Lung (tissue), 12 donors: Measurements from ENCODE around the gene NRDC. TPM values are rescaled to one million over a fixed set of nuclear protein-coding genes. Genes with fewer than 3 reads are reported as not detected.

Experiments
- ATAC-seq: fragments of 200-7000 bp; cut with Tn5 transposase; one replicate; pipeline ENCODE4 v1.9.1; 2020; ENCODE audit warnings: moderate number of reproducible peaks; ENCODE audit not compliant: insufficient read depth, low FRiP score
- DNase-seq, 3 donors: peaks; one replicate each; pipeline ENCODE4 v3.0.0-alpha.2; 2013 to 2017
- H3K27ac ChIP-seq, 2 donors: one replicate each; pipeline ENCODE4 v1.5.1; 2013; ENCODE audit warnings: mild to moderate bottlenecking in 2 of 2, moderate library complexity in 2 of 2, control low read depth in 1 of 2, inconsistent platforms in 1 of 2, low read depth in 1 of 2, low read length in 1 of 2
- H3K27me3 ChIP-seq, 3 donors: one replicate each; pipeline ENCODE4 v1.5.1; 2013; ENCODE audit warnings: low read length in 2 of 3; ENCODE audit not compliant: control insufficient read depth in 3 of 3, insufficient read depth in 3 of 3
- H3K36me3 ChIP-seq, 4 donors: one replicate each; pipeline ENCODE4 v1.5.1; 2013; ENCODE audit warnings: low read length in 4 of 4, mild to moderate bottlenecking in 1 of 4, moderate library complexity in 1 of 4; ENCODE audit not compliant: control insufficient read depth in 4 of 4, insufficient read depth in 4 of 4
- H3K4me1 ChIP-seq, 5 donors: one replicate each; pipeline ENCODE4 v1.5.1; 2013; ENCODE audit warnings: low read length in 5 of 5, mild to moderate bottlenecking in 2 of 5, moderate library complexity in 1 of 5; ENCODE audit not compliant: control insufficient read depth in 5 of 5, insufficient read depth in 5 of 5
- H3K4me3 ChIP-seq: one replicate; pipeline ENCODE4 v1.5.1; 2013; ENCODE audit warnings: mild to moderate bottlenecking, control low read depth, moderate library complexity
- H3K9ac ChIP-seq, 2 donors: one replicate each; pipeline ENCODE4 v1.5.1; 2013; ENCODE audit warnings: low read length in 2 of 2, control low read depth in 1 of 2; ENCODE audit not compliant: insufficient read depth in 1 of 2
- H3K9me3 ChIP-seq, 4 donors: one replicate each; pipeline ENCODE4 v1.5.1; 2013; ENCODE audit warnings: low read length in 3 of 4, mild to moderate bottlenecking in 1 of 4, moderate library complexity in 1 of 4; ENCODE audit not compliant: control insufficient read depth in 4 of 4, insufficient read depth in 3 of 4
- WGBS, 2 donors: extraction: QIAGEN DNeasy Blood & Tissue Kit; methylation state at CpG; one replicate each; pipeline ENCODE4 v1.1.7; 2013; 5-methylcytosine and 5-hydroxymethylcytosine counted together
- polyA plus RNA-seq, 2 donors: library from polyadenylated mRNA; stranded (reverse); fragments of 200-250 nt; gene quantifications; one replicate each; pipeline ENCODE4 v1.2.1, GENCODE V29; 2013
- total RNA-seq, 2 donors: library from RNA; depleted of rRNA in 1 of 2; stranded (reverse); fragments of >200 nt in 1 of 2; gene quantifications; one replicate each; pipeline ENCODE4 v1.2.1, GENCODE V29; 2014 to 2021
- TF ChIP-seq, protein P1 (sequence below): IDR thresholded peaks from 2 replicates; pipeline ENCODE4 v1.5.1; 2012; ENCODE audit warnings: mild to moderate bottlenecking; ENCODE audit errors: control extremely low read depth, extremely low read depth
- donor health status: control.
- donor health status: control.
- donor health status: Bipolar disorder and iron deficiency.
- donor health status: healthy.
- donor health status: DM: yes; HTN: yes; CAD: no.

Gene NRDC
- total and polyA plus RNA-seq, 4 donors = 96.2 to 128 (median 105) TPM

DNA sequence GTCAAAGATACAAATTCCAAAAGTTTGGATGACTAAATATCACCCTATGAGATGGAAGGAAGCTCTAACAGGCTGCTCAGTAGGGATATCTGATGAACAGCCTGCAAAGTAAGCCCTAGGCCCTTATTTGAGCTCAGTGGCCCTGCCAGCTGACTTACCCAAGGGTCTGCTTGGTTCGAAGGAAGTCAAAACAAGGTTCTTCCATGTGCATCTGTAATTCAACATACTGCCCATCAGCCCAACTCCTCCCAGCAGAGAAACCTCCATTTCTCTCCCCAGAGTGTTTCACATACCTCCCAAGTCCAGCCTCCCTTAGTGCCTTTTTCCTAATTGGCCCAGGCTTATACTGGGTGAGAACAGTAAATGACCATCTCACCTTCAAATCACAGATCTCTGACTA lies 86.6 kb downstream of the NRDC start:
- Histone ChIP-seq H3K4me1 (no peaks in the 10 kb centered on the region), H3K27ac (no peak overlapping the region), H3K9ac (no peak overlapping the region), H3K9me3 (peaks cover 0 to 3% (median 0%) of the 10 kb centered on the region in 4 donors), H3K4me3 (no peak overlapping the region), H3K27me3 (no peaks in the 10 kb centered on the region), H3K36me3 (peaks cover 30 to 59% (median 42%) of the 10 kb centered on the region in 4 donors)
- DNase-seq (no peak), ATAC-seq (no peak)
- TF ChIP-seq, protein P1, sequence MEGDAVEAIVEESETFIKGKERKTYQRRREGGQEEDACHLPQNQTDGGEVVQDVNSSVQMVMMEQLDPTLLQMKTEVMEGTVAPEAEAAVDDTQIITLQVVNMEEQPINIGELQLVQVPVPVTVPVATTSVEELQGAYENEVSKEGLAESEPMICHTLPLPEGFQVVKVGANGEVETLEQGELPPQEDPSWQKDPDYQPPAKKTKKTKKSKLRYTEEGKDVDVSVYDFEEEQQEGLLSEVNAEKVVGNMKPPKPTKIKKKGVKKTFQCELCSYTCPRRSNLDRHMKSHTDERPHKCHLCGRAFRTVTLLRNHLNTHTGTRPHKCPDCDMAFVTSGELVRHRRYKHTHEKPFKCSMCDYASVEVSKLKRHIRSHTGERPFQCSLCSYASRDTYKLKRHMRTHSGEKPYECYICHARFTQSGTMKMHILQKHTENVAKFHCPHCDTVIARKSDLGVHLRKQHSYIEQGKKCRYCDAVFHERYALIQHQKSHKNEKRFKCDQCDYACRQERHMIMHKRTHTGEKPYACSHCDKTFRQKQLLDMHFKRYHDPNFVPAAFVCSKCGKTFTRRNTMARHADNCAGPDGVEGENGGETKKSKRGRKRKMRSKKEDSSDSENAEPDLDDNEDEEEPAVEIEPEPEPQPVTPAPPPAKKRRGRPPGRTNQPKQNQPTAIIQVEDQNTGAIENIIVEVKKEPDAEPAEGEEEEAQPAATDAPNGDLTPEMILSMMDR = no peak
- 95 to 96% methylated on average over 1 of the region's 1 CpG for WGBS, 2 donors

DNA sequence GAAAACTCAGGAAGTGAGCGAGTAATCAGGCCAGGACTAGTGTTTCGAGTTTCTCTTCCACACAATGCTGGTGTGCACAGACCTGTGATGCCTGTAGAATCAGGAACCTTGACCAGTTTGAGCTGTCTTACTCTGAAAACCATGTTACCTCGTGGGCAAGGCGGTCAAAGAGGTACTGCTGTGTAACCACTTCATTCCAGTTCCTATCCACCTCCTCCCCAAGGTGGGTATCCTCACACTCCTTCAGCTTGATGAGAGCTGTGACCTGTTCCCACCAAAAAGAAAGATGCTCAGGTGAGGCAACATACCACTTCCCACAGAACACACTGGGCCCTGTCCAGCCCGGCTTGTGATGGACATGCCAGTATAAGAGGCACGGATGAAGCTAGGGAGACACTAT lies 88.1 kb downstream of the NRDC start:
- no peak overlapping the region for H3K9ac ChIP-seq
- no peak for DNase-seq
- no peaks in the 10 kb centered on the region for H3K4me1 ChIP-seq
- TF ChIP-seq, protein P1 = no peak
- peaks cover 38 to 71% (median 48%) of the 10 kb centered on the region in 4 donors for H3K36me3 ChIP-seq
- peaks cover 0 to 3% (median 0%) of the 10 kb centered on the region in 4 donors for H3K9me3 ChIP-seq
- no peak overlapping the region for H3K27ac ChIP-seq
- 94 to 96% methylated on average over 6 of the region's 6 CpGs for WGBS, 2 donors
- no peaks in the 10 kb centered on the region for H3K27me3 ChIP-seq
- no peak overlapping the region for H3K4me3 ChIP-seq
- no peak for ATAC-seq

DNA sequence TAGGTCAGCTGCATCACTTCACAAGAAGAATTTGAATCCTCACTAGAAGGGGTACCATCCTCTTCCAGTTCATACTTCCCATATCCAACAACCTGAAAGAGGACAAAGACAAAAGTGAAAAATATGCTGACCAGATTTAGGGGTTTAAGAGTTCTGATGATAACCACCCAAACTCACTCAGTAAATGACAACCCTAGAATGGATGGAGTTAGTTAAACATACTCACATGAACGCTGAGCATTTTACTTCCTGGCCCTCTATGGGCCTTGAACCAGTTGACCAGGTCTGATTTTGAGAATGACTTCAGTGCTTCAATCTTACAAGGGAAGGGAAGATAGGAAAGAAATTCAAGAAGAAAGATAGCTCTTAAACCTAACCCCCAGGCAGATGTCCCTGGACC lies 89.2 kb downstream of the NRDC start:
- Histone ChIP-seq H3K9me3 (peaks cover 0 to 3% (median 0%) of the 10 kb centered on the region in 4 donors), H3K36me3 (peaks cover 42 to 66% (median 54%) of the 10 kb centered on the region in 4 donors), H3K27me3 (no peaks in the 10 kb centered on the region), H3K4me3 (no peak overlapping the region), H3K9ac (no peak overlapping the region), H3K27ac (no peak overlapping the region), H3K4me1 (peaks cover 0 to 5% (median 0%) of the 10 kb centered on the region in 5 donors)
- TF ChIP-seq, protein P1 = no peak
- DNase-seq (no peak), ATAC-seq (no peak)
- 88 to 95% methylated on average over 1 of the region's 1 CpG for WGBS, 2 donors

DNA sequence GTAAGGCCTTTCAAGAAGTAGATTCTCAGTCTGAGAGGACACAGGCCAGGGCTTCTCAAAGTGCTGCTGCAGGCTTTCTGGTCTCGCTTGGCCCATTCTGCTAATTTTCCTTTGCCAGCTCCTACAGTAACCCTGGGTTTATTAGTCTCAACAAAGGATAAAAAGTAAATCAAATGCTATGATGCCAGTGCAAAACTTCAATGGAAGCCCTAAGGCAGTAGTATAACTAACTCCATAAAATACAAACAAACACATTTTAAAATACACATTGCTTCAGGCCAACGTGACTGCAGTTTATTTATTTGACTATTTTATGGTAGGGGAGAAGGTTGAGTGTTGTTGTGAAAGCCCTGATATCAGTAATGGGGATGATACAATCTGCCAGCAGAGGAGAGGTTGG lies 89.6 kb downstream of the NRDC start:
- peaks cover 40 to 62% (median 54%) of the 10 kb centered on the region in 4 donors for H3K36me3 ChIP-seq
- DNase-seq = no peak
- peaks cover 0 to 7% (median 0%) of the 10 kb centered on the region in 5 donors for H3K4me1 ChIP-seq
- ATAC-seq = no peak
- no peak overlapping the region for H3K9ac ChIP-seq
- H3K9me3 ChIP-seq = peaks cover 0 to 3% (median 0%) of the 10 kb centered on the region in 4 donors
- H3K27me3 ChIP-seq = no peaks in the 10 kb centered on the region
- H3K4me3 ChIP-seq = no peak overlapping the region
- TF ChIP-seq, protein P1 = no peak
- 71 to 89% methylated on average over 2 of the region's 2 CpGs for WGBS, 2 donors
- H3K27ac ChIP-seq = no peak overlapping the region
